ENCODE results near the gene OSBPL3.

Gene OSBPL3

DNA sequence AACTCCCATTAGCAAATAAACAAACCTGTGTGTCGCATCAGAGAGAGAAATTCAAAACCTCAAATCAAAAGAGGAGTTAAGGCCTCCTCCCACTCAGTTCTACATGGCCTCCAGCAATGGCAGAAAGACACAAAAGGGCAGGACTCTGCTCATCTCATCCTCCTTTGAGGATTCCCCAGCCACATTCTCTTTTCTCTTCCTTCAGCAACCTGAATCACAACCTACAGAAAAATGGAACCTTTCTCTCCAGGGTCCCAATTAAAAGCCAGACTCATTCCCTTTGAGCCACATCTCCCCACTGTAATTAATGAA, 7.9 kb downstream of the OSBPL3 start:
- H3K4me1 ChIP-seq (ENCODE audit: low read length) = peaks cover 29% of the 10 kb centered on the region
- TF ChIP-seq EZH2phosphoT487 (IDR thresholded peaks at IDR 0.05; ENCODE audit: low read length) (no peak), CTCF (IDR thresholded peaks at IDR 0.05; ENCODE audit: low read length) (no peak), EZH2 (optimal IDR thresholded peaks at IDR 0.05; ENCODE audit: low read depth, low read length) (no peak)
- peaks cover 10% of the 10 kb centered on the region for H3F3A ChIP-seq (ENCODE audit: insufficient read depth, low read length)
- no peaks in the 10 kb centered on the region for H3K36me3 ChIP-seq (replicated peaks; ENCODE audit: insufficient read depth, low read length)
- H3K79me2 ChIP-seq (ENCODE audit: low read length) = peaks cover 99% of the 10 kb centered on the region
- H3K9me2 ChIP-seq (replicated peaks; ENCODE audit: insufficient read depth, low read length) = no peaks in the 10 kb centered on the region
- no peaks in the 10 kb centered on the region for H3K27me3 ChIP-seq (replicated peaks; ENCODE audit: insufficient read depth, low read length)
- no peaks in the 10 kb centered on the region for H3K9me3 ChIP-seq (replicated peaks; ENCODE audit: insufficient read depth, low read length)
- peaks cover 8% of the 10 kb centered on the region; the same call in 1 of the 2 replicates for H4K20me1 ChIP-seq (ENCODE audit: insufficient read depth, low read length)
- no peak overlapping the region for H2AFZ ChIP-seq (ENCODE audit: low read length)
- no peak overlapping the region for H3K27ac ChIP-seq (ENCODE audit: low read length)
- H3K4me3 ChIP-seq (ENCODE audit: low read length) = no peak overlapping the region
- no peak overlapping the region for H3K9ac ChIP-seq (ENCODE audit: low read length)
- DNase-seq = no peak
- no peak overlapping the region for H3K4me2 ChIP-seq (ENCODE audit: low read depth, low read length)

GRCh38 chr7:24971333-24972165, 8.4 kb downstream of the OSBPL3 start:
- Histone ChIP-seq H3K9me3 (replicated peaks; ENCODE audit: insufficient read depth, low read length) (no peaks in the 10 kb centered on the region), H4K20me1 (ENCODE audit: insufficient read depth, low read length) (peaks cover 8% of the 10 kb centered on the region; the same call in 1 of the 2 replicates), H3K36me3 (replicated peaks; ENCODE audit: insufficient read depth, low read length) (no peaks in the 10 kb centered on the region), H3K4me3 (ENCODE audit: low read length) (no peak overlapping the region), H3K79me2 (ENCODE audit: low read length) (peaks cover 97% of the 10 kb centered on the region), H2AFZ (ENCODE audit: low read length) (no peak overlapping the region), H3K27ac (ENCODE audit: low read length) (no peak overlapping the region), H3K4me1 (ENCODE audit: low read length) (peaks cover 31% of the 10 kb centered on the region), H3F3A (ENCODE audit: insufficient read depth, low read length) (peaks cover 15% of the 10 kb centered on the region), H3K9me2 (replicated peaks; ENCODE audit: insufficient read depth, low read length) (no peaks in the 10 kb centered on the region), H3K27me3 (replicated peaks; ENCODE audit: insufficient read depth, low read length) (no peaks in the 10 kb centered on the region), H3K9ac (ENCODE audit: low read length) (no peak overlapping the region), H3K4me2 (ENCODE audit: low read depth, low read length) (no peak overlapping the region)
- no peak for DNase-seq
- no peak for TF ChIP-seq EZH2 (optimal IDR thresholded peaks at IDR 0.05; ENCODE audit: low read depth, low read length)

GRCh38 chr7:24970676-24971075, 9.3 kb downstream of the OSBPL3 start:
- H3K79me2 ChIP-seq (ENCODE audit: low read length) = peaks cover 88% of the 10 kb centered on the region
- H4K20me1 ChIP-seq (ENCODE audit: insufficient read depth, low read length) = peaks cover 8% of the 10 kb centered on the region; the same call in 1 of the 2 replicates
- no peaks in the 10 kb centered on the region for H3K36me3 ChIP-seq (replicated peaks; ENCODE audit: insufficient read depth, low read length)
- no peak overlapping the region for H3K27ac ChIP-seq (ENCODE audit: low read length)
- no peak overlapping the region for H3K4me3 ChIP-seq (ENCODE audit: low read length)
- no peaks in the 10 kb centered on the region for H3K9me2 ChIP-seq (replicated peaks; ENCODE audit: insufficient read depth, low read length)
- TF ChIP-seq CTCF (IDR thresholded peaks at IDR 0.05; ENCODE audit: low read length) = no peak
- no peak for TF ChIP-seq EZH2 (optimal IDR thresholded peaks at IDR 0.05; ENCODE audit: low read depth, low read length)
- no peak for TF ChIP-seq EZH2phosphoT487 (IDR thresholded peaks at IDR 0.05; ENCODE audit: low read length)
- no peak overlapping the region for H2AFZ ChIP-seq (ENCODE audit: low read length)
- H3K4me2 ChIP-seq (ENCODE audit: low read depth, low read length) = no peak overlapping the region
- peaks cover 24% of the 10 kb centered on the region for H3F3A ChIP-seq (ENCODE audit: insufficient read depth, low read length)
- H3K9me3 ChIP-seq (replicated peaks; ENCODE audit: insufficient read depth, low read length) = no peaks in the 10 kb centered on the region
- DNase-seq = no peak
- peaks cover 28% of the 10 kb centered on the region for H3K4me1 ChIP-seq (ENCODE audit: low read length)
- no peak overlapping the region for H3K9ac ChIP-seq (ENCODE audit: low read length)
- no peaks in the 10 kb centered on the region for H3K27me3 ChIP-seq (replicated peaks; ENCODE audit: insufficient read depth, low read length)

DNA sequence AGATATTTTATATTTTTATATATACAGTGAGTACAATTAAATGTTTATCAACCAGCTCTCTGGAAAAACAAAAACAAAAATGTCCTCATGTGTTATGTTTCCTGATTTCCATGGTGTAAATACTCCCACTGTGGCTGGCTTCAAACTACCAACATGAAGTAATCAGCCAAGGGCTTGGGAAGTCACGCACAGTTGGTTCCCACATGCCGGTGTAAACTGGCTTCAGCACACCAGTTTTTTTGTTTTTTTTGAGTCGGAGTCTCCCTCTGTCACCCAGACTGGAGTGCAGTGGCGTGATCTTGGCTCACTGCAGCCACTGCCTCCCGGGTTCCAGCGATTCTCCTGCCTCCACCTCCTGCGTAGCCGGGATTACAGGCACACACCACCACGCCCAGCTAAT, 11.8 kb downstream of the OSBPL3 start:
- Histone ChIP-seq H3K4me2 (ENCODE audit: low read depth, low read length) (no peak overlapping the region), H3F3A (ENCODE audit: insufficient read depth, low read length) (peaks cover 40% of the 10 kb centered on the region), H4K20me1 (ENCODE audit: insufficient read depth, low read length) (no peaks in the 10 kb centered on the region), H2AFZ (ENCODE audit: low read length) (no peak overlapping the region), H3K9me2 (replicated peaks; ENCODE audit: insufficient read depth, low read length) (no peaks in the 10 kb centered on the region), H3K9ac (ENCODE audit: low read length) (no peak overlapping the region), H3K27me3 (replicated peaks; ENCODE audit: insufficient read depth, low read length) (no peaks in the 10 kb centered on the region), H3K36me3 (replicated peaks; ENCODE audit: insufficient read depth, low read length) (no peaks in the 10 kb centered on the region), H3K27ac (ENCODE audit: low read length) (no peak overlapping the region), H3K9me3 (replicated peaks; ENCODE audit: insufficient read depth, low read length) (no peaks in the 10 kb centered on the region), H3K79me2 (ENCODE audit: low read length) (peaks cover 85% of the 10 kb centered on the region), H3K4me1 (ENCODE audit: low read length) (peaks cover 52% of the 10 kb centered on the region), H3K4me3 (ENCODE audit: low read length) (no peak overlapping the region)
- DNase-seq = no peak
- TF ChIP-seq EZH2 (optimal IDR thresholded peaks at IDR 0.05; ENCODE audit: low read depth, low read length) = no peak

Data from MM.1S (cell line).